ENCODE results near the gene HSPB6.
"Not testable (repeated sequence)": the region's sequence is repeated elsewhere in the genome, so short reads cannot be mapped to it uniquely, and the experiment has no call there.

Gene HSPB6

GRCh38 chr19:35729021-35729420 lies 27.8 kb downstream of the HSPB6 start:
- DNase-seq, result no peak

- no peak for DNase-seq
Measured at GRCh38 chr19:35727956-35728706, 28.7 kb downstream of the HSPB6 start.

- DNase-seq, result no peak
Measured at GRCh38 chr19:35727053-35727955, 29.5 kb downstream of the HSPB6 start.

GRCh38 chr19:35725216-35725861 lies 31.5 kb downstream of the HSPB6 start:
- no peak for DNase-seq

GRCh38 chr19:35724560-35724959 lies 32.3 kb downstream of the HSPB6 start:
- DNase-seq, result no peak

- DNase-seq, result not testable (repeated sequence)
Measured at GRCh38 chr19:35724132-35724531, 32.7 kb downstream of the HSPB6 start.

- DNase-seq, result no peak
Measured at GRCh38 chr19:35723671-35724070, 33.2 kb downstream of the HSPB6 start.

GRCh38 chr19:35722897-35723296 lies 33.9 kb downstream of the HSPB6 start:
- DNase-seq, result no peak

- DNase-seq, result no peak
Measured at GRCh38 chr19:35722461-35722860, 34.4 kb downstream of the HSPB6 start.

- DNase-seq, result no peak
Measured at GRCh38 chr19:35721374-35721773, 35.5 kb downstream of the HSPB6 start.

GRCh38 chr19:35720648-35721047 lies 36.2 kb downstream of the HSPB6 start:
- DNase-seq, result no peak

GRCh38 chr19:35720163-35720524 lies 36.7 kb downstream of the HSPB6 start:
- no peak for DNase-seq

- no peak for DNase-seq
Measured at GRCh38 chr19:35719402-35720162, 37.2 kb downstream of the HSPB6 start.

GRCh38 chr19:35718345-35719041 lies 38.3 kb downstream of the HSPB6 start:
- DNase-seq, result peak; percentile 2

GRCh38 chr19:35717665-35718344 lies 39.0 kb downstream of the HSPB6 start, which contains the start of gene KMT2B:
TSS of gene KMT2B (plus strand) at chr19:35718003. CDS start at chr19:35718019, 16 bp downstream.
- DNase-seq, result peak; percentile 91

- DNase-seq, result peak; percentile 63
Measured at GRCh38 chr19:35716801-35717664, 39.8 kb downstream of the HSPB6 start.

GRCh38 chr19:35715981-35716800 lies 40.6 kb downstream of the HSPB6 start:
- no peak for DNase-seq

- no peak for DNase-seq
Measured at GRCh38 chr19:35715355-35715809, 41.4 kb downstream of the HSPB6 start.

GRCh38 chr19:35714601-35715354 lies 42.1 kb downstream of the HSPB6 start:
- no peak for DNase-seq

All from NCI-H1092 treated with DMSO at 0.1 percent for 48 hours (cell line).